Renal pelvis (tissue), 3 donors: ENCODE measurements around the gene FAXC. TPM values are rescaled to one million over a fixed set of nuclear protein-coding genes. Genes with fewer than 3 reads are reported as not detected.

Experiments used
- polyA plus RNA-seq, 3 donors: library from polyadenylated mRNA; unstranded; fragments of 120-200 nt; gene quantifications; one replicate each; pipeline ENCODE4 v1.2.1, GENCODE V29; 2013; ENCODE audit not compliant: insufficient read length in 3 of 3

Gene FAXC
- polyA plus RNA-seq, 3 donors: 3.1 to 4.3 (median 3.7) TPM

Other genes starting within 250 kb of the FAXC start
- 10 to 100 TPM; 11.6 to 12.4 (median 11.8) TPM for gene COQ3, start 44.5 kb upstream of the FAXC start, polyA plus RNA-seq
- 100 to 1,000 TPM; 276 to 410 (median 373) TPM for gene PNISR, start 75.6 kb upstream of the FAXC start, polyA plus RNA-seq
- gene USP45, start 165.7 kb upstream of the FAXC start, polyA plus RNA-seq: 10 to 100 TPM in 2 of 3 donors, 1 to 10 TPM in 1; 7.2 to 15.4 (median 13.3) TPM
- 10 to 100 TPM; 70.5 to 89.3 (median 85.9) TPM for gene CCNC, start 219.0 kb upstream of the FAXC start, polyA plus RNA-seq